ENCODE measurements around the gene ACTL6B. TPM values are rescaled to one million over a fixed set of nuclear protein-coding genes. Genes with fewer than 3 reads are reported as not detected.

Gene ACTL6B
- total and polyA plus RNA-seq, 2 of the 13 experiments (the other 11 are each of a cell fraction or from before 2014, with no cell fraction given) = not detected

- TF ChIP-seq FIP1L1 (IDR thresholded peaks at IDR 0.05; ENCODE audit: borderline replicate concordance, insufficient read depth, low read depth, low read length) = no peak
- TF ChIP-seq ARNTL (CRISPR knock-in tag; IDR thresholded peaks at IDR 0.05) = peak; percentile 87
- TF ChIP-seq ZNF691 (CRISPR knock-in tag; IDR thresholded peaks at IDR 0.05; ENCODE audit: borderline replicate concordance, low read depth) = 0 out of 2 replicates have a peak, but pooled peaks have one; percentile 21
- no peak for TF ChIP-seq STAT5B (CRISPR knock-in tag; IDR thresholded peaks at IDR 0.05)
- TF ChIP-seq ZNF672 (CRISPR knock-in tag; IDR thresholded peaks at IDR 0.05) = no peak
- no peak for TF ChIP-seq ETS1 (CRISPR knock-in tag; IDR thresholded peaks at IDR 0.05)
- no peak for TF ChIP-seq ZNF337 (CRISPR knock-in tag; IDR thresholded peaks at IDR 0.05; ENCODE audit: borderline replicate concordance, low read depth)
- no peak for TF ChIP-seq CCDC6 (CRISPR knock-in tag; IDR thresholded peaks at IDR 0.05)
- TF ChIP-seq HDAC1 (CRISPR knock-in tag; IDR thresholded peaks at IDR 0.05) = peak; percentile 34; the same call in 1 of the 2 replicates
- no peak for TF ChIP-seq PLRG1 (conservative IDR thresholded peaks at IDR 0.05)
- TF ChIP-seq NRL (CRISPR knock-in tag; IDR thresholded peaks at IDR 0.05; ENCODE audit: borderline replicate concordance) = no peak
- TF ChIP-seq ZNF530 (CRISPR knock-in tag; IDR thresholded peaks at IDR 0.05; ENCODE audit: low read depth) = no peak
- TF ChIP-seq ZNF329 (CRISPR knock-in tag; IDR thresholded peaks at IDR 0.05; ENCODE audit: low read depth) = no peak
- 0 out of 2 replicates have a peak, but pooled peaks have one; percentile 38 for TF ChIP-seq ZNF121 (CRISPR knock-in tag; IDR thresholded peaks at IDR 0.05)
- no peak for TF ChIP-seq POLR2G (IDR thresholded peaks at IDR 0.05; ENCODE audit: low read depth, low read length)
- no peak for TF ChIP-seq ZNF362 (CRISPR knock-in tag; IDR thresholded peaks at IDR 0.05; ENCODE audit: borderline replicate concordance)
- no peak for TF ChIP-seq PAF1 (CRISPR knock-in tag; IDR thresholded peaks at IDR 0.05)
- TF ChIP-seq PITX1 (CRISPR knock-in tag; IDR thresholded peaks at IDR 0.05) = no peak
- TF ChIP-seq ZNF766 (CRISPR knock-in tag; IDR thresholded peaks at IDR 0.05; ENCODE audit: borderline replicate concordance) = no peak
- TF ChIP-seq ZNF639 (CRISPR knock-in tag; conservative IDR thresholded peaks at IDR 0.05) = peak; percentile 72; the same call in 1 of the 2 replicates
- TF ChIP-seq TIGD3 (CRISPR knock-in tag; IDR thresholded peaks at IDR 0.05; ENCODE audit: borderline replicate concordance) = no peak
- no peak; the same call in 1 of the 2 replicates for TF ChIP-seq ZFY (CRISPR knock-in tag; IDR thresholded peaks at IDR 0.05)
- no peak for TF ChIP-seq ZNF792 (CRISPR knock-in tag; IDR thresholded peaks at IDR 0.05)
These were observed 38.0 kb upstream of the ACTL6B start, which contains the start of gene GIGYF1 (continued) for GRCh38 chr7:100694098-100694745.
